GM18520 (cell line): Measurements from ENCODE around the gene WDR86.

Experiments used
- ATAC-seq: cut with Tn5 transposase; IDR thresholded peaks from one replicate; pipeline ENCODE4 v1.9.1; 2021; ENCODE audit not compliant: unreplicated experiment

WDR86 gene

DNA sequence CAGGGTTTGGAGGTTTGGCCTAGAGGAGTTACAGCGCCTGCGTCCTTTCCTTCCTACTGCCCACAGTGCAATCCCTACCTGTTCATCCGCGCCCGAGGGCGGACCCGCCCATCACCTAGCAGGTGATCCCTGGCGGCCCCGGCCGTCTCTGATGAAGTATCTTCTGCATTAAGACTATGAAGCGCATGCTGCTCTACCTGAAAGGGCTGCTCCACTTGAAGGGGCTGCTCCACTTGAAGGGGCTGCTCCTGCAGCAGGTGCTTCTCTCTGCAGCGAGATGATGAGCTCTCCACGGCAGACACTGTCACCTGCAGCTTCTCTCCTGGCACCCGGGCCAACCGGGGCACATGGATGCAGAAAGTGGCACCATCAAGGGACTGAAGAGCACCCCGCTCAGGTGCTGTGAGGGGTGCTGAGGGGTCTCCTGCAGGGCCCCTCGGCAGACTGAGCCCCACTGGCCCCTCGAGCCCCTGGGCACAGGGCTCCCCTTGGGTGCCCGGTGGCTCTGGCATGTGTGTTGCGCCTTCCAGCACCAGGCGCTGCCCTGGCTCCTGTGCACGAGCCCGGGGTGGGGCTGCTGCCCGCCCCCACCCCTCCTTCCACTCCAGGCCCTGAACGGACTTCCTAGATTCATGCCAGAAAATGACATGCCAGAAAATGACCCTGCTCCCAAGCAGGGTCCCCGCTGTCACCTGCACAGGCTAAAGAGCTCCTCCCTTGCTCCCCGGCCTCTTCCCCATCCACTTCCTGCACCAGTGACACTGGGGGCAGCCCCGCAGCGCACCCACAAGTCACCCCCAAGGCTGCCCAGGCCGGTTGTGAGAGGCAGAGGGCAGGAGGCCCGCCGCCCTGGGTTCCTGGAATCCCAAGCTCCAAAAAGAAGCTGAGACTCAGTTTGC lies 29.4 kb downstream of the WDR86 start:
- ATAC-seq, result no peak

DNA sequence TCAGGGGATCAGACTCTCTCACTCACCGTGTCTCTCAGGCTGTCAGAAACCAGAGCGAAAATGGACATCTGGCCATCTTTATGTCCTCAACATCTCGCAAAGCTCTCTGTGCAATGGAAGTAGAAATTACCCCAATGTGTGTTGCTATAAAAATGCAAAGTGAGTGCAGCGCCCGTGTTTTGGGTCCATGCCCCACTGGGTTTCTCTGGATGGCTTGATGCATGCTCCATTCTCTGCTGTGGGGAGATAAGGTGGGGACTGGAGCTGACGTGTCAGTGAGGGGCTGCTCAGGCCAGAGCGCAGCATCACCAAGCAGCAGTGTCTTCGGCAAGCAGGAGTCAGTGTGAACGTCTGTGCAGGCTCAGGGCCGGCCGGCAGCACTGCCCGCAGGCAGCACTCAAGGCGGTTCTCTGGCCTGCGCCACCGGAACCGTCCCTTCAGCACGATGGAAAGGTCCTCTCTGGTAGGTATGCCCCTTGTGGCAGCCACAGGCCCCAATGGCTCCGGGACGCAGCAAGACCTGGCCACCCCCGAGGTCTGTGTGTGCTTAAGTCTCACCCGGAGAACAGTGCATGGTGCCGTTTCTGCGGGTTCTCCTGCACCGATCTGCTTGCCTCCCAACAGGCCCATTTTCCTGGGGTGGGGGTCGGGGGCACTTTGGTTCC lies 30.2 kb downstream of the WDR86 start:
- no peak for ATAC-seq

DNA sequence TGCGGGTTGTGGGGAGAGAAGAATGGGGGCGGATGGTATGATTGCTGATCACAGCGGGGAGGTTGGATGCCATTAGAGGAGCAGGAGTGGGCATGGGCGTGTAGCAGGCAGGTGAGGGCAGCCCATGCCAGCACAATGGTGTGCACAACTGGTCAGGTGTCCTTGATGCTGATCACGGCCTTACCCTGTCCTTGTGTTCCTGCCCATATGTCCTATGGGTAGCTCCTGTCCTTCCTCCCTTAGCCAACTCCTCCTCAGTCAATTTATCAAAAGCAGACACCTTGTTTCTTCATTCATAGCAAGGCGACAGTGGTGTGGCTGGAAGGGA lies 30.7 kb downstream of the WDR86 start:
- ATAC-seq, result no peak

DNA sequence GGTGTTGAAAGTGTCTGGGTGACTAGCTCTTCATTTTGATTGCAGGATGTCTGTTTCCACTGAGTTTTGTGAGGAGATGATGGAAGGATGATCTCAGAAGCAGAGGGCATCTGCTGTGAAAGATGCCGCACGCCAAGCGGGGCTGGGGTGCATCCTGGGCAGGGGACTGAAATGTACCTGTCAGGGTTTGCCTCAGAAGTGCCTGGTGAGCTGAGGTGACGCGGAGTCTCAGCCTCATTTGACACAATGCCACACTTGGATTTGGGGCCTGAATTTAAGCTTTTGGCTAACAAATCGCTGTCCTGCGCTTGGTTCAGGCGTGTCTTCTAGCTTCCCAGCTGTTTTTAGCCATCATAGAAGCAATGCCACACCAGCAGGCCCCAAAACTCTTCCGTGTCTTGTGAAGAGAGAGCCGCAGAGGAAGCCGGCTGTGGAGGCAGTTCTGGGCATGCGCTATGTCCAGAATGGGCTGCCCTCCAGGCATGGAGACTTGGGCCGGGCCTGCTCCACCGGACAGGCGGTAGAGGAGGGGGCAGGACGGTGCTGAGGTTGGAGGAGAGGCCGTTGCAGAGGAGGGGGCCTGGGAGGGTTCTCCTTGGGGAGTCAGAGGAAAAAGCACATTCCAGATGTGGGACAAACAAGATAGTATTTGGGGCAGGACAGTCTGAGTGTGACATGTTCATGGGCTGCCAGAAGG lies 31.2 kb downstream of the WDR86 start:
- ATAC-seq, result no peak

DNA sequence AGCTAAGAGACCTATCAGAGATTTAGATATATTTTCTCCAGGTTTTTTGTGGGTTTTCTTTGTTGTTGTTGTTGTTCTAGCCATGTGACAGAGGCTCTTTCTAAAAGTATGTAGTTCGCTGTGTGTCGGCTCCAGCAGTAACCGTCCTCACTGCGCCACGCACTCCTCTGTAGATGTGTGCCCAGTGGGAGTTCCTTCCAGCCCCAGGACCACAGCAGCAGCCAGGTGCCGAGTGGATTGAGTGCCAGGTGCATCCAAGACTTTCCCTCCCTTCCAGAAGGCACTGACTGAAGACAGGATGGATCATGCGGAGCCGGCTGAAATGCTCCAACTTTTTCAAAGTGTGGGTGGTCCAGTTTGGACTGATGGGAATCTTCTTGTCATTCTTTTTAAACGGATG lies 31.8 kb downstream of the WDR86 start:
- ATAC-seq, result no peak

DNA sequence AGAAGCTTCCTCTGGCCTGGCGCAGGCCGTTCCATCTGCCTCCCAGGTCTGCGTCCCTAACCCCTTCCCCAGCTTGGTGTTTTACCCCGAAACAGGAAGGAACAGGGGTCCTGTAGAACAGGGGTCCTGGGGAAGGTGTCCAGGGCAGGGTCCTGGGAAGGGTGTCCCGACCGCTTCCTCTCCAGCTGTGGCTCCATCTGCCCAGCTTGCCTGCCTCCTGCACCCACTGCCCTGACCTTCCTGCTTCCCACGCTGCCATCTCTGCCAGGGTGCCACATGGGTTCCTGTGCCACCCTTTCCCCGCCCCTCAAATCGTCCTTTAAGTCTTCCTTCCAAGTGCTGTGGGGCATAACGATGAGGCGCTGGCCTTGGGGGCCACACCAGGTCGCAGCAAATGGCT lies 32.4 kb downstream of the WDR86 start:
- ATAC-seq, result no peak

DNA sequence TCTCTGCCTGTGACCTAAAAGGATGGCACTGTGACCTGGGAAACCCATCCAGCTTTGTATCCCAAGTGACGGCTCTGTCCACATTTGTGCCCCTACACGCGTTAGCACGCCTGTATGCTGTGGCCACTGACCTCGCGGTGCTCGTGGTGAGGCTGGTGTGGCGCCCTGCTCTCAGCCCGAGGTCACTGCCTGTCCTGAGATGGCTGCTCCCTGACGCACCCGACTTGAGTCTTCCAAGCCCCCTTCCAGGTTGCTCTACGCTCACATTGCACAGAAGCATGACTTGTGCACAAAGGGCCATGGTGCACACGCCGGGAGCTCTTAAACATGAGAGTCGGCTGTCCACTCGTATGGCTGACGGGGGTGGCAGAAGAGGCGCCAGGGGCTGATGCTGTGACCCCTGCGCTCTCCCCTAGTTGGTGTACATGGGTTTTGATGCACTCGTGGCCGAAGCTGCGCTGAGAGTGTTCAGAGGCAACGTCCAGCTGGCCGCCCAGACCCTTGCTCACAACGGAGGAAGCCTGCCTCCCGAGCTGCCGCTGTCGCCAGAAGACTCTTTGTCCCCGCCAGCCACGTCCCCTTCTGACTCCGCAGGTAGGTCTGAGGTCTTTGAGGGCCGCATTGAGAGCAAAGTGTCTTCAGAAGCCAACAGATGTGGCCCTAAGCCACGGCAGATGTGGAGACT lies 33.5 kb downstream of the WDR86 start:
- ATAC-seq, result no peak

DNA sequence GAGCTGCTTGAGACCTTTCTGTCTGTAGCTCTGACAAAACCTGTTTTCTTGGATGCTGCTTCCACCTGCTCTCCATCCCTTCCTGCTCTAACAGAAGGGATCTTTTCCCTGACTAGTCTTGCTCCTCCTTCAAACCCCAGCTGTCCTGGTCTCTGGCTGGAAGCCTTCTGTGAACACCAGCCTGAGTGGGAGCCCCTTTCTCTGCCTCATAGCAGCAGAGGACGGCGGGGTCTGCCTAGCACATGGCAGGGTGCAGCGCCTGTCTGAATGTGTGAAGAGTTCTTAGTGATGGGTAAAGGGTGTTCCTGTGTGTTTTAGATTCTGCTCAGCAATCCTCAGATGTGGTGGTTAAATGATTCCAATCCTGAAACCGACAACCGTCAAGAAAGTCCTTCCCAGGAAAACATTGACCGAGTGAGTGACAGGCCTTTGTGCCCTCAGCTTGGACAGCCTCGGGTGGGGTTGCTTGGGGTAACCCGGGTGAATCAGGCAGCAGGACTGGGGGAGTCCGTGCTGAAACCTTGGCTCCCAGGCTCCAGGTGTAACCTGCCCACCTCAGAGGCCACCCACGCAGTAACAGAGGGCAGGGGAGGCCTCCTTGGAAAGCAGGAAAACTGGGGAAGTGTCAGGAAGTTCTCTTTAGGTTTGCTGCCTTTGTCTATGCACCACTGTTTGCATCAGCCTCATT lies 34.2 kb downstream of the WDR86 start:
- ATAC-seq, result no peak

DNA sequence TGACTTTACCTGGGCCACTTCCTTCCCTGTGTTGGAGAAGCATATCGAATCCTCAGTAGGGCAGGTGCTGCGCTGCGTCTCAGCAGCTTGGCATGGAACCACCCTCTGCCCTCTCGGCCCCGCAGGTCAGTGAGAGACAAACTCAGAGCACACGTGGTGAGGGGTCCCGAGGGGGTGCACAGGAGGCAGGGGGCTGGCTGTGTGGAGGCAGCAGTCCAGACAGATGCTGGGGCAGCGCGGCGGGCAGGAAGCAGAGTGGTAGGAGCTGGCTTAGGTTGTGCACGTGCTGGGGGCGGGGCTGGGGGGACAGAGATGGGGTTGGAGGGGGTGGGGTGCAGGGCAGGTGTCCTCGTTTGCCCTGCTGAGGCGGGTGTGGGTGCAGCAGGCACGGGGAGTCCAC lies 35.1 kb downstream of the WDR86 start:
- no peak for ATAC-seq

DNA sequence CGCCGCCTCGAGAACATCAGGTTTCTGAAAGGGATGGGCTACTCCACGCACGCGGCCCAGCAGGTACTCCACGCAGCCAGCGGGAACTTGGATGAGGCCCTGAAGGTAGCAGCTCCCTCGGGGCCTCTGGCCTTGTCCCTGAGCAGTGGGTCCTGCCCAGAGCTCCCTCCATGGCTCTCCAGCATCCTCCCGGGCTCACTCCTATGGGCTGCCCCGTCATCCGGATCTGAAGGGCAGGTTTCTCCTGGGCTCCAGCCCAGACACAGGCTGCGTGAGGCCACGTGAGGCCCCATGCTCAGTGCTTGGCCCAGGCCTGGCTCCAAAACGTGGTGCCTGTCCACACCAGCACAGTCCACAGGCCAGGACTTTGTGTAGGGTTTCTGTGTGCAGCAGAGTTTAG lies 35.7 kb downstream of the WDR86 start:
- no peak for ATAC-seq

DNA sequence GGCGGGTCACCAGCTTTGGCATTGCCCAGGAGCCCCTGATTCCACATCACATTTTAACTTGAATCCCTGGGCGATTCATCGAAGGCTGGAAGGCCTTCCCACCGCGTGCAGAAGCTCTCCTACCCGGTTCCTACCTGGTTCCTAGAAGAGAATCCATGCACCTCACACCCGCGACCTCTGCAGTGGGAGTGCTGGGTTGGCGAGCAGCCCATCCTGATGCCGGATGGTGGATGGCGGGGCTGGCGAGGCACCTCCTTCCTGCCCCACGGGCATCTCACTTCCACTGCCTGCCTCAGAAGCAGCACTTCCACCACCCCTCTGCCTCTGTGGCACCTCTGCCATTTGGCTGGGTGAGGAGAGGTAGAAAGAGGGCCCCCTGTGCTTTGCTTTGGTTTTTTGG lies 36.2 kb downstream of the WDR86 start:
- no peak for ATAC-seq

DNA sequence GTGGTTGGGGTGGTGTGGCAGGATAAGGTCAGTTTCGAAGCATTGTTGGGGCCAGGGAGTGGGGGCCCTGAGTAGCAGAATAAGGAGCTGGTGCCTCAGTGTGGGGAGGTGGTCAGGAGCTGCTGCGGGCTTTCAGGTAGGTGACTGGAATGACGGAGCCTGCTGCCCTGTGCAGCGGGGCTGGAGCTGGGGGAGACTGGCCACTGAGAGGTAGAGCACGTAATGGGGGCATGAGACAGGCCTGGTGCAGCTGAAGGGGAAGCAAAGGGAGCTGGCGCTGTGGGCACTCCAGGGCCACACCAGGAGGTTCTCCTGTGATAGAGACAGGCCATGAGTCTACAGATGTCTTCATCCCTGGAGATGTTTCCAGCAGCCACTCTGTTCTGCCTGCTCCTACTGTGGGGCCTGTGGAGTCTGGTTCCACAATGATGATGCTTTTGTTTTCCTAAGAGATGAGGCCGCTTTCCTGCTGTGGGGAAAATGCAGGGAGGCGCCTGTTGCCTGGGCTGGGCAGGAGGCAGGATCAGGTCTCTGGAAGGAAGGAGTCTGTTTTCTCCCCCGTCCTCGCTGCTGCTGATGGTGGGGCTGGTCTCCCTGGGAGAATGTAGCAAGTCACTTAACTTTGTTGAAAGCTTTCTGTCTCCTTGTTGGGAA lies 37.1 kb downstream of the WDR86 start:
- no peak for ATAC-seq

DNA sequence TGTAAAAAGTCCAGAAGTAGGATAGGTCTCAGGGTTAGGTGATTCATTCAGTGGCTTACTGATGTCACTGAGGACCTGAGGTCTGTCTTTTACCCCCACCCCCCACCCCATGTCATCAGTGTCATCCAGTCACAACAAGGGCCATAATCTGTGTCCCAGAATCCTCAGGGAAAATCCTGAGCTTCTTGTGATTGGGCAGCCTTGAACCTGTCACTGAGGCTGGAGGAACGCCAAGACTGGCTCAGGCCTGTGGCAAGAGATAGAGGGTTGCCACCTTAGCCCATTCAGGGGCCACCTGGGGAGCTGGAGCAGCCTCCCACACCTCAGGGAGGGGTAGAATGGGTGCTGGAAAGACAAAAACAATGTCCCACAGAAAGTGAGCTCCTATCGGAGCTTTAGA lies 38.6 kb downstream of the WDR86 start:
- ATAC-seq, result no peak

DNA sequence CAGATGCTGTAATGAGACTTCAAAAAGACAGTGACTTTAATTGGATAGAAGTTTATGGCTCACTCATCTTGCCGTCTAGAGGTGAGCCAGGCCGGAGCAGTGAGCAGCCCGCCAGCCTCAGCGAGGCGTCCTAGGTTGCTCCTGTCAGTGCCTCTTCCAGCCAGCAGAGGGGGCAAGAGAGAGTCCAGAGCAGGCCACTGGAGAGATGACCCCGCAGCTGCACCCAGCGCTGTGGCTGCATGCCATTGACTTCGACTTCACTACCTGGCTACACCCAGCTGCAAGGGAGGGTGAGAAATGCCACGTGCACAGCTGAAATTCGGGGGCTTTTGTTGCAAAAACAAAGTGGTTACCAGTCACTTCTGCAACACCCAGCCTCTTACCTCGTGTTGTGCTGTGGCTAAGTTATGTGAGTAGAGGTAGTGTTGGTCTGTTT lies 41.7 kb downstream of the WDR86 start:
- ATAC-seq, result peak; percentile 80

DNA sequence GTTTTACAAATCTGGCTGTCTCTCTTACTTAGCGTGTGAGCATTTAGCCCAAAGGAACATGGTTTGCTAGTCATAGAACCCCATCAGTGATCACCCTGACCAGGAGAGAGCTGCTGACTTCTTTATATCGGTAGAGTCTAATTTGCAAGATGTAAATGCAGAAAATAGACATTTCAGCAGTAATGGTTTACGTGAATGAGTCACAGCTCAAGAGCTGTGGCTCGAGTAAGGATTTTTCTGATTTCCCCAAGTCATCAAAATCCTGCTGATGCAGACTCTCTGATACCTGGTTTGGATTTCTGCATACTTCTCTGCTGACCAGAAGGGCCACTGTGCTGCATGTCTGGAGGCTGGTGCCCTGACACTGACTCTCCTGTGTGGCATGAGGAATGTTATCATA lies 42.6 kb downstream of the WDR86 start:
- no peak for ATAC-seq

DNA sequence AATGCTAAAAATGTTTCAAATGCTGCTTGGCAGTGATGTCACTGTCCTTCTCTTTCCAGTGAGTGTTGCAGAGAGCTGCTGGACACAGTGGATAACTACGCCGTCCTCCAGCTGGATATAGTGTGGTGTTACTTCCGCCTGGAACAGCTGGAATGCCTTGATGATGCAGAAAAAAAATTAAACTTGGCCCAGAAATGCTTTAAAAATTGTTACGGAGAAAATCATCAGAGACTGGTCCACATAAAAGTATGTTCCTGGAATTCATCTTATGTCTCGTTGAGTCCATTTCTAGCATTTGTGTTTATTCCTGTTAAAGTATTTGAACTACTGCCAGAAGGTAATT lies 43.0 kb downstream of the WDR86 start:
- ATAC-seq, result no peak

DNA sequence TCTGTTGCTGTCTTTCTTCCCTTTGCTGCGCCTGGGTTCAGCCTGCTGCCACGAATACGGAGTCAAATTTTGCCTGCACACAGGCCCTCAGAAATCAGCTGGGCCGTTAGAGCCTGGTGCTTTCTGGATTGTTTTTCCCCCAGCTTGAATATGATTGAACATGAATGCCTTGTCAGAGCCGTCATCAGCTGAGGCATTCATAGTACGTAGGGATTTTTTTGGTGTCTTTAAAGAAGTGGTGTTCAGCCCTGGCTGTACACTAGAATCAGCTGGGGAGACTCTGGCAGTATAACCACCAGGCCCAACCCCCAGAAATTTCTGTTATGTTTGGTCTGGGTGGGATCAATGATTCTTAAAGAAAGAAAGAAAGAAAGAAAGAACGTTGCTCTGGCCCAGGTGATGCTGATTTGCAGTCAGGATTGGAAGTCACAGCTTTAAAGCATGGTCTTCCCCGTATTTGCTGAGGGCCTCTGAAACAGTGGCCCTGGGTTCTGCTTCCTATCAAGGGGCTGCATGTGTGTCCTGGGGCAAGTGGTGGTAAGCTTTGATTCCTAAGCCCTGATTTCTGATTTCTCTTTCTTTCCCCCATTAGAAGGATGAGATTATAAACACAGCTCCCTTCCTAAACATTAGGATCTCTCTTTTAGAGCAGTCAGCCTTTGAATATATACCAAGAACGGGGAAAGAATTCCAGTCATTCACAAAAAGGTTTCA lies 43.5 kb downstream of the WDR86 start:
- no peak for ATAC-seq

DNA sequence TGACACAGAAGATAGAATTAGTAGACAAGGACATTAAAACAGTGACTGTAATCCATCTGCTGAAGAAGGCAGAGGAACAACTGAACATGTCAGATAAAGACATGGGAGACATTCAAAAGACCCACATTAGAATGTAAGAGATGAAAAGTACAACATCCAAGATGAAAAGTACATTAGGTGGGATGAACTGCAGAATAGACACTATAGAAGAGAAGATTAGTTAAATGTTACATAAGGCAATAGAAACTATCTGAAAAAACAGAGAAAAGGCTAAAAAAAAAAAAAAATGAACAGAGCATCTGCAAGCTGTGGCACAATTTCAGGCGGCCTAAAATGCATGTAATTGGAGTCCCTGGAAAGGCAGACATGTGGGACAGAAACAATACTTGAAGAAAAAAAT lies 46.7 kb downstream of the WDR86 start:
- ATAC-seq, result no peak

DNA sequence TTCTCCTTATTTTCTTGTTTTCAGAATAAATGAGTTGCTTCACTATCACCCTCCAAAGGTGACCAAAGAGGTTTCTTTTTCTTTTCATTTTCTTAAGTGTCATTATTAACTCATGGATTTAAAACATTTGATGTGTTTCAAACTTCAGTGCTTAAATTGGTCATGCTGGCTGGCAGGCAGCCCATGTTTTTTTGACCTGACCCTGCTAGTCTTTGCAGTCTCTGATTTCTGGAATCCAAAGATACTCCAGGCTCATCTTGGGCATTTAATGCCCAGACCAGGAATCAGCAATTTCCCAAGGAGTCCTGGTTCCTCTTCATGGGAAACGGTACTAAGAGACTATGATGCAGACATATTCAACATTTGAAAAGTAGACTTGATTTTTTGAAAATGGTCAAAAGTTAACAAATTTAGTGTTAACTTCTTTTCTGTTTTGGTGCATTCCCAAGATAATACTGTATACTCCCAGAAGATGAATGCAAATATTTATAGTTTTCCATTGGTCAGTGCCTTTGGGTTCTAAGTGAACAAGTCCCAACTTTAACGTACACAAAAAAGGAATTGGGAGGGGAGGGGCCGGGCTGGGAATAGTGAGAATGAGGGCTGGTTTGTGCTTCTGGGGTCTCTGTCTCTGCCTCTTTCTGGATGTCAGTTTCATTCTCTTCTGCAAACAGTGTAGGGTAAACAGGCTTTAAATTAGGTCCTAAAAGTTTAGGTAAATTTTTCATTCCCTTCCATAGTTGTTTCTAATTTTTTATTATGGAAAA lies 48.5 kb downstream of the WDR86 start:
- no peak for ATAC-seq
